HG03280 (cell line): ENCODE measurements around the gene SMIM12.
A peak's percentile ranks its signal among the peaks of the same experiment; 100 is the strongest.

Experiments
- ATAC-seq: cut with Tn5 transposase; IDR thresholded peaks from one replicate; pipeline ENCODE4 v1.9.1; 2021; ENCODE audit warnings: mild to moderate bottlenecking, moderate library complexity; ENCODE audit not compliant: unreplicated experiment

Gene SMIM12

GRCh38 chr1:34859446-34860200 is at the start of gene SMIM12:
Gene SMIM12 (minus strand): TSS chr1:34859749. CDS start chr1:34855977, 3,772 bp downstream.
- peak; percentile 97 for ATAC-seq

- no peak for ATAC-seq
Measured at GRCh38 chr1:34908369-34908768, 48.8 kb upstream of the SMIM12 start.

- ATAC-seq: no peak
Measured at GRCh38 chr1:34907487-34908090, 48.0 kb upstream of the SMIM12 start.

- no peak for ATAC-seq
Measured at GRCh38 chr1:34906756-34907155, 47.2 kb upstream of the SMIM12 start.

GRCh38 chr1:34906222-34906621 is 46.7 kb upstream of the SMIM12 start:
- no peak for ATAC-seq

- no peak for ATAC-seq
Measured at GRCh38 chr1:34905098-34905459, 45.5 kb upstream of the SMIM12 start.

- no peak for ATAC-seq
Measured at GRCh38 chr1:34904236-34905097, 44.9 kb upstream of the SMIM12 start.

GRCh38 chr1:34901919-34902318 is 42.4 kb upstream of the SMIM12 start:
- no peak for ATAC-seq

GRCh38 chr1:34900775-34901502 is 41.4 kb upstream of the SMIM12 start:
- no peak for ATAC-seq

GRCh38 chr1:34899906-34900305 is 40.4 kb upstream of the SMIM12 start:
- ATAC-seq: no peak

GRCh38 chr1:34899471-34899870 is 39.9 kb upstream of the SMIM12 start:
- no peak for ATAC-seq

- ATAC-seq: no peak
Measured at GRCh38 chr1:34898330-34898761, 38.8 kb upstream of the SMIM12 start.

- ATAC-seq: no peak
Measured at GRCh38 chr1:34896612-34897011, 37.1 kb upstream of the SMIM12 start.

- no peak for ATAC-seq
Measured at GRCh38 chr1:34889705-34890104, 30.2 kb upstream of the SMIM12 start.

GRCh38 chr1:34887593-34887992 is 28.0 kb upstream of the SMIM12 start:
- ATAC-seq: no peak

- no peak for ATAC-seq
Measured at GRCh38 chr1:34885405-34886247, 26.1 kb upstream of the SMIM12 start.

GRCh38 chr1:34884961-34885360 is 25.4 kb upstream of the SMIM12 start:
- no peak for ATAC-seq

GRCh38 chr1:34884536-34884935 is 25.0 kb upstream of the SMIM12 start:
- ATAC-seq: no peak

- ATAC-seq: no peak
Measured at GRCh38 chr1:34879230-34879629, 19.7 kb upstream of the SMIM12 start.

- no peak for ATAC-seq
Measured at GRCh38 chr1:34876406-34876805, 16.9 kb upstream of the SMIM12 start.
